Measurements from ENCODE around the gene COMT. TPM values are rescaled to one million over a fixed set of nuclear protein-coding genes. Genes with fewer than 3 reads are reported as not detected.

The COMT gene
- total and polyA plus RNA-seq, 5 experiments from 2014 or later = 40.7 to 97.2 (median 92.1) TPM

DNA sequence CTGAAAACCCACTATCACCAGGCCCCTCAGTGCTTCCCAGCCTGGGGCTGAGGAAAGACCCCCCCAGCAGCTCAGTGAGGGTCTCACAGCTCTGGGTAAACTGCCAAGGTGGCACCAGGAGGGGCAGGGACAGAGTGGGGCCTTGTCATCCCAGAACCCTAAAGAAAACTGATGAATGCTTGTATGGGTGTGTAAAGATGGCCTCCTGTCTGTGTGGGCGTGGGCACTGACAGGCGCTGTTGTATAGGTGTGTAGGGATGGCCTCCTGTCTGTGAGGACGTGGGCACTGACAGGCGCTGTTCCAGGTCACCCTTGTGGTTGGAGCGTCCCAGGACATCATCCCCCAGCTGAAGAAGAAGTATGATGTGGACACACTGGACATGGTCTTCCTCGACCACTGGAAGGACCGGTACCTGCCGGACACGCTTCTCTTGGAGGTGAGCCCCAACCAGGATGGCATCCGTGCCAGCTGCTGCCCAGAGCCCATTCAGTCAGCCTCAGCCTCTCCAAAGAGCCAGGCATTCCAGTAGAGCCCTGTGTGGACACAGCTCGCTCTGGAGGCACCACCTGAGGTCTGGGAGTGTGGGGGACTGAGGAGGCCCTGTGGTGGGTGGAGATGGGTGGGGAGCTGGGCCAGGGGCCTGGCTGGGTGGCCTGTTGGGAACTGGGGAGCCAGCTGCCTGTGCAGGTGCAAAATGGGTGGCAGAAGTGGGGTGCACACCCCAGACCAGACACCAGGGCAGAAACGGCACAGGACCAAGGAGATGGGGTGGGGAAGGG, 22.5 kb downstream of the COMT start:
- H3K4me3 Mint-ChIP-seq = no peak overlapping the region
- H3K4me1 Mint-ChIP-seq = peaks cover 0 to 8% (median 4%) of the 10 kb centered on the region in 4 donors
- DNase-seq (no peak), ATAC-seq (no peak)
- POLR2A ChIA-PET = no interaction called here
- no peaks in the 10 kb centered on the region for H3K9me3 Mint-ChIP-seq
- H3K27me3 Mint-ChIP-seq = no peaks in the 10 kb centered on the region
- peaks cover 0 to 13% (median 0%) of the 10 kb centered on the region in 3 donors for H3K36me3 Mint-ChIP-seq
- no peak overlapping the region for H3K27ac Mint-ChIP-seq

- Mint-ChIP-seq H3K9me3 (no peaks in the 10 kb centered on the region), H3K4me3 (no peak overlapping the region), H3K4me1 (peaks cover 0 to 8% (median 4%) of the 10 kb centered on the region in 4 donors), H3K27ac (peak overlapping the region in 1 of 10 donors; percentile 34), H3K27me3 (no peaks in the 10 kb centered on the region), H3K36me3 (peaks cover 0 to 13% (median 0%) of the 10 kb centered on the region in 3 donors)
- POLR2A ChIA-PET = no interaction called here
- ATAC-seq (no peak), DNase-seq (no peak)
Measured at GRCh38 chr22:19964701-19965386, 23.3 kb downstream of the COMT start.

DNA sequence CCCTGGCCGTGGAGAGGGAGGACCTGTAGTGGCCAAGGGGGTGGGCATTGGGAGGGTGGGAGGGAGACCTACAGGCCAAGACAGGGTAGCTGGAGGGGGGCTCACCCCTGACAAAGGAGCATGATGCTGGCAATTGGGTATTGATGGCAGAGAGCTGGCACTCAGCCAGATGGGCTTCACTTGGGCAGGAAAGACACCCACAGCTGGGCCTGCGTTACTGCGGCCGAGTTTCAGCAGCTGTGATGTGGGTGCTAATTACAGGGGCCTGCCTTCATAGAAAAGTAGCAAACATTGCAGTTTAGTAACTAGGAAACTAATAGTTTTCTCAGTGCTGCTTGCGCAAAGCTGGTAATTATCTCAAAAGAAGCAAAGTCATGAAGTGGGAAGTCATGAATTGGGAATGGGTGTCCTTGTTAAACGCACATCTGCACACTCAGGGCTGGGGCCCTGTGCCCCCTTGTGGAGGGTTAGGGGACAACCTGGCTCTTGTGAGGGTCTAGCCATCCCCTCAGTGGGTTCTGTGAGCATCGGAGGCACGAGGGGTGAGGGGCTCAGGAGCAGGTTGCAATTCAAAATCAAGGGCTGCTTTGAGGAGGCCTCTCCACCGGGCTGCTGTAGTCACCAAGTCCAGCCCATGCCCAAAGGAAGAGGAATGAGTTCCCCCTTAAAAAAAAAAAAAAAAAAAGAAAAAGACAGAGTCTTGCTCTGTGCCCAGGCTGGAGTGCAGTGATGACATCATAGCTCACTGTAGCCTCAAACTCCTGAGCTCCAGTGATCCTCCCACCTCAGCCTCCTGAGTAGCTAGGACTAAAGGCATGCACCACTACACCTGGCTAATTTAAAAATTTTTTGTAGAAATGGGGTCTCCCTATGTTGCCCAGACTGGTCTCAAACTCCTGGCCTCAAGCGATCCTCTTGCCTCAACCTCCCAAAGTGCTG, 24.5 kb downstream of the COMT start:
- H3K9me3 Mint-ChIP-seq = no peaks in the 10 kb centered on the region
- peak overlapping the region in 1 of 10 donors; percentile 71 for H3K27ac Mint-ChIP-seq
- peaks cover 5 to 14% (median 10%) of the 10 kb centered on the region in 4 donors for H3K4me1 Mint-ChIP-seq
- ATAC-seq (no peak), DNase-seq (no peak)
- POLR2A ChIA-PET = no interaction called here
- H3K4me3 Mint-ChIP-seq = no peak overlapping the region
- H3K27me3 Mint-ChIP-seq = no peaks in the 10 kb centered on the region
- H3K36me3 Mint-ChIP-seq = peaks cover 0 to 13% (median 0%) of the 10 kb centered on the region in 3 donors

DNA sequence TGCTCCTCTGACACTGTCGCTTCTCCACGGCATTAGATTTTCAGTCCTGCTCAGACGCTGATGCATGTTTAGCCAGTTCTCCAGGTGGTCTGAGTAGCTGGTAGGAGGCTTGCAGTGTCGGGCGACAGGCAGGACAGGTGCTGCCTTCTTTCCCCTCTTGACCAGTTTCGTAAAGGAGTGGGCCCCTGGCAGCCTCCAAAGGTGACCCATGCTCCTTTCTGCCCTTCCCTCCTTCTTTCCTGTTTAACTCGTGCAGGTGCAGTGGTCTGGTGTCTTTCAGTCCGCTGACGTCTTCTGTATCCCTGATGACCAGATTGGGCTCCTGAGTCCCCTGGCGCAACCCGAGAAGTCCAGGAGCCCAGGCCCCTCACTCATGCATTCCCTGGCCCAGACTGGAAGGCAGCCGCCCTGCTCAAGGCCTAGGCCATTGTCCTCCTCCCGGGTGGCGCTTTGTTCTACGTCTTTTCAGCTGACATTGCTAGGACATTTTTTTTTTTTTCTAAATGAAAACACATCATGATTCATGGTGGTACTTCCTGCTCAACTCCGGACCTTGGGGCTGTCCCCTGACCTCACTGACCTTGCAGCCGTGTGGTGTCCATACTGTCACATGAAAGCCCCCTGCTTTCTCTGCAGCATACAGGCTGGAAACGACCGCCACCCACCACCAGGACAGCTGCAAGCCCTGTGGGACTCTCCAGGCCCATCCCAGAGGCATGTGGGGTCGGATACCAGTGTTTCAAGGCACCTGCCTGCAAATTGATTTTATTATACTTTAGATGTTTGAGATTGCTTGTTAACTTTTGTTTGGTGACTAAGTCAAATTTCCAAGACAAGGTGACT, 25.6 kb downstream of the COMT start:
- Mint-ChIP-seq H3K4me1 (peaks cover 4 to 24% (median 17%) of the 10 kb centered on the region in 4 donors), H3K36me3 (peaks cover 0 to 13% (median 0%) of the 10 kb centered on the region in 3 donors), H3K27me3 (no peaks in the 10 kb centered on the region), H3K9me3 (no peaks in the 10 kb centered on the region), H3K4me3 (no peak overlapping the region), H3K27ac (peak overlapping the region in 5 of 10 donors; percentile 24 to 69 (median 35))
- POLR2A ChIA-PET = no interaction called here
- DNase-seq (no peak), ATAC-seq (no peak)

GRCh38 chr22:19967850-19968449, 26.4 kb downstream of the COMT start:
- no peak overlapping the region for H3K4me3 Mint-ChIP-seq
- H3K4me1 Mint-ChIP-seq = peaks cover 4 to 24% (median 15%) of the 10 kb centered on the region in 4 donors
- H3K9me3 Mint-ChIP-seq = no peaks in the 10 kb centered on the region
- peaks cover 0 to 13% (median 0%) of the 10 kb centered on the region in 3 donors for H3K36me3 Mint-ChIP-seq
- no peaks in the 10 kb centered on the region for H3K27me3 Mint-ChIP-seq
- DNase-seq = no peak
- no peak for ATAC-seq
- POLR2A ChIA-PET = no interaction called here
- H3K27ac Mint-ChIP-seq = no peak overlapping the region

GRCh38 chr22:19968450-19968891, 26.9 kb downstream of the COMT start:
- Mint-ChIP-seq H3K27ac (no peak overlapping the region), H3K9me3 (no peaks in the 10 kb centered on the region)
- no peak for DNase-seq

DNA sequence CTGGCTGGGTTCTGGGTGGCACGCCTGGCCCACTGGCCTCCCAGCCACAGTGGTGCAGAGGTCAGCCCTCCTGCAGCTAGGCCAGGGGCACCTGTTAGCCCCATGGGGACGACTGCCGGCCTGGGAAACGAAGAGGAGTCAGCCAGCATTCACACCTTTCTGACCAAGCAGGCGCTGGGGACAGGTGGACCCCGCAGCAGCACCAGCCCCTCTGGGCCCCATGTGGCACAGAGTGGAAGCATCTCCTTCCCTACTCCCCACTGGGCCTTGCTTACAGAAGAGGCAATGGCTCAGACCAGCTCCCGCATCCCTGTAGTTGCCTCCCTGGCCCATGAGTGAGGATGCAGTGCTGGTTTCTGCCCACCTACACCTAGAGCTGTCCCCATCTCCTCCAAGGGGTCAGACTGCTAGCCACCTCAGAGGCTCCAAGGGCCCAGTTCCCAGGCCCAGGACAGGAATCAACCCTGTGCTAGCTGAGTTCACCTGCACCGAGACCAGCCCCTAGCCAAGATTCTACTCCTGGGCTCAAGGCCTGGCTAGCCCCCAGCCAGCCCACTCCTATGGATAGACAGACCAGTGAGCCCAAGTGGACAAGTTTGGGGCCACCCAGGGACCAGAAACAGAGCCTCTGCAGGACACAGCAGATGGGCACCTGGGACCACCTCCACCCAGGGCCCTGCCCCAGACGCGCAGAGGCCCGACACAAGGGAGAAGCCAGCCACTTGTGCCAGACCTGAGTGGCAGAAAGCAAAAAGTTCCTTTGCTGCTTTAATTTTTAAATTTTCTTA, 27.8 kb downstream of the COMT start:
- peaks cover 0 to 13% (median 0%) of the 10 kb centered on the region in 3 donors for H3K36me3 Mint-ChIP-seq
- peaks cover 4 to 29% (median 14%) of the 10 kb centered on the region in 4 donors for H3K4me1 Mint-ChIP-seq
- H3K27me3 Mint-ChIP-seq = no peaks in the 10 kb centered on the region
- no peaks in the 10 kb centered on the region for H3K9me3 Mint-ChIP-seq
- POLR2A ChIA-PET = interaction anchor here (0.6 to 1.7 kb wide), 3 partner anchors 11 to 98 kb away, joined by 4 read pairs; no protein-coding TSS in a partner anchor
- ATAC-seq (no peak), DNase-seq (no peak)
- peak overlapping the region in 2 of 10 donors; percentile 46 to 79 for H3K27ac Mint-ChIP-seq
- no peak overlapping the region for H3K4me3 Mint-ChIP-seq

More at GRCh38 chr22:19968450-19968891, 26.9 kb downstream of the COMT start:
- Mint-ChIP-seq H3K4me3 (no peak overlapping the region), H3K4me1 (peaks cover 4 to 24% (median 14%) of the 10 kb centered on the region in 4 donors), H3K36me3 (peaks cover 0 to 13% (median 0%) of the 10 kb centered on the region in 3 donors), H3K27me3 (no peaks in the 10 kb centered on the region)
- POLR2A ChIA-PET = interaction anchor here (1.3 kb wide), 1 partner anchor 10 kb away, joined by 4 read pairs; no protein-coding TSS in a partner anchor
- no peak for ATAC-seq

DNA sequence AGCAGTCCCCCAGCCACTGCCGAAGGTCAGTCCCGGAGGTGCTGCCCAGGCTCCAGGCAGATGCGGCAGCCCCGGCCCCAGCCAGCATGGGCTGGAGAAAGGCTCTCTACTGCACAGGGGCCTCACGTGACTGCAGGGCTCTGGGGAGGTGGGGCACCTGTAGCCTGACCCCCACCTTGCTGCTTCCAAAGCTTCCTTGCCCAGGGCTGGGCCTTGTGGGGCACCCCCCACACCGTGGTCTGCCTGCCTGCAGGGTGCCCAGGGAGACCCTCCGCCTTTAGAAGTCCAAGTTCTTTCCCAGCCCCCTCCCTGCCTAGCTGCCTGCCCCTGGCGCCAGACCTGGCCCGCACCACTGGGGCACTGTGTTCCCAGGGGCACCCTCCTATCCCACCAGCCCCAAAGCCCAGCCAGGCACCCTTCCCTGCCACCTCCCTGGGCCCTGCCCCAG, 28.5 kb downstream of the COMT start:
- Mint-ChIP-seq H3K27ac (no peak overlapping the region), H3K9me3 (no peaks in the 10 kb centered on the region), H3K4me1 (peaks cover 7 to 35% (median 19%) of the 10 kb centered on the region in 4 donors), H3K27me3 (no peaks in the 10 kb centered on the region), H3K36me3 (peaks cover 0 to 13% (median 0%) of the 10 kb centered on the region in 3 donors), H3K4me3 (peak overlapping the region in 1 of 10 donors; percentile 45)
- POLR2A ChIA-PET = interaction anchor here (0.5 to 1.7 kb wide), 4 partner anchors 43 to 169 kb away, joined by 3 to 5 read pairs (median 4); no protein-coding TSS in a partner anchor
- ATAC-seq = no peak
- no peak for DNase-seq

DNA sequence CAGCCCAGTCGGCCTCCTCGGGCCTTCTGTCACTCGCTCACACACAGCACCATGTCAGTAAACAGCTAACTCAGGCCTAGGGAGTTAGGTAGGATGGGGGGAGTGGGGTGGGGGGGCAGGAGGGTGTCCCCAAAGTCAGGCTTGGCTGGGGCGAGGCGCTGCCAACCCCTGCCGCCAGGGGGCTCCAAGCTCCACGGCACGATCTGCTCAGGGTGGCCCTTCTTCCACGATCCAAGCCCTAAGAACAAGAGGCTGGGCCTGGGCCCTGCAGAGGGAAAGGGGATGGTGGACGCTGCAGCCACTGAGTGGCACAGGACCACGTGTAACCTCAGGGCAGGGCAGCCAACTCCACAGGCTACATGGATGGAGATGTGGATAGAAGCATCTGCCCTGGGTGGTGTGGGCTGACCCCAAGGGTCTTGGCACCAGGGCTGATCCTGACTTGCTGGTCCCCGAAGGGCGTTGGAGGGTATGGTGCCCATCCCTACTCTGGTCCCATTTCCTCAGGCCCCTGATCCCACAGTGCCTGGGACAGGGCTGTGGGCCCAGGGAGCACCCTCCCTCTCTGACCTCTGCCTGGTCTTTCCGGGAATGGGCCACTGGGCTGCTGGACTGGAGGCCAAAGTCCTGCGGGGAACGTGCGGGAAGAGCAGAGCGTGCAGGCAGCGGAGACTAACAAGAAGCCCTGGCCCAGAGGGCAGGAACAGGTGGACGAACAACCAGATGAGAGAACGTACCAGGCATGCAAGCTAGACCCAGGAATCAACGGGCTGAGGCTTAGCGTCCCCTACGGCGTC, 29.1 kb downstream of the COMT start:
- peak; percentile 64 to 85 (median 78) for DNase-seq
- no peaks in the 10 kb centered on the region for H3K27me3 Mint-ChIP-seq
- no peaks in the 10 kb centered on the region for H3K9me3 Mint-ChIP-seq
- H3K27ac Mint-ChIP-seq = peak overlapping the region in 3 of 10 donors; percentile 47 to 82 (median 81)
- peak; percentile 89 to 91 for ATAC-seq
- peaks cover 0 to 13% (median 0%) of the 10 kb centered on the region in 3 donors for H3K36me3 Mint-ChIP-seq
- H3K4me1 Mint-ChIP-seq = peaks cover 11 to 40% (median 25%) of the 10 kb centered on the region in 4 donors
- H3K4me3 Mint-ChIP-seq = peak overlapping the region in 2 of 10 donors; percentile 45 to 51
- POLR2A ChIA-PET = interaction anchor here (0.5 to 1.7 kb wide), 5 partner anchors 43 to 168 kb away, joined by 3 to 5 read pairs (median 3); partner anchors contain the start of gene TANGO2

All from naive thymus-derived CD8-positive, alpha-beta T cell (primary cell).